Lower leg skin (tissue), 4 donors: ENCODE data around the gene CFAP74. TPM values are rescaled to one million over a fixed set of nuclear protein-coding genes. Genes with fewer than 3 reads are reported as not detected.

Source experiments
- DNase-seq, 2 donors: peaks; one replicate each; pipeline ENCODE4 v3.0.0-alpha.2; 2019; ENCODE audit warnings: low spot score in 2 of 2
- H3K4me3 ChIP-seq: fragments of 200-600 bp; sonication (generic); 2 replicates; pipeline ENCODE4 v1.5.1; 2017; ENCODE audit warnings: mild to moderate bottlenecking, low read depth; ENCODE audit not compliant: poor library complexity, severe bottlenecking
- CTCF ChIP-seq, 3 donors: fragments of 450-650 bp; IDR thresholded peaks; one replicate each; pipeline ENCODE4 v1.5.1; 2016; ENCODE audit warnings: antibody characterized with exemption in 3 of 3, mild to moderate bottlenecking in 3 of 3, moderate library complexity in 2 of 3
- POLR2A ChIP-seq, 2 donors: fragments of 450-650 bp; IDR thresholded peaks; one replicate each; pipeline ENCODE4 v1.6.1; 2016 to 2017; ENCODE audit warnings: antibody characterized with exemption in 2 of 2, mild to moderate bottlenecking in 1 of 2, moderate library complexity in 1 of 2
- WGBS, 2 donors: methylation state at CpG; one replicate each; pipeline ENCODE4 v1.1.5; 2018; 5-methylcytosine and 5-hydroxymethylcytosine counted together
- intact Hi-C: fragments of 100-400 bp; cut with DNase I; formaldehyde crosslinking; loops from one replicate; pipeline ENCODE4 v1.15.0; 2023; ENCODE audit warnings: low total_unique reads
- total RNA-seq, 4 donors: library from RNA; depleted of rRNA; stranded (reverse); fragments of >200 nt; gene quantifications; one replicate each; pipeline ENCODE4 v1.1.0, GENCODE V29; 2016

Gene CFAP74
- total RNA-seq, 4 donors from 2014 or later: 0.10 TPM; not detected in 3

- no peak overlapping the region for H3K4me3 ChIP-seq
- TF ChIP-seq POLR2A (IDR thresholded peaks at IDR 0.05) (no peak), CTCF (IDR thresholded peaks at IDR 0.05) (no peak)
- WGBS, 2 donors: 91 to 100% methylated on average over 2 to 6 of the region's 6 CpGs
- DNase-seq: no peak
- intact Hi-C loops: no loop called here
Observed at GRCh38 chr1:1920057-1920607, 83.5 kb downstream of the CFAP74 start.

- intact Hi-C loops: no loop called here
- 9 to 14% methylated on average over 19 to 56 of the region's 62 CpGs for WGBS, 2 donors
Observed at GRCh38 chr1:1919304-1920056, 84.1 kb downstream of the CFAP74 start.

GRCh38 chr1:1918901-1919303 lies 84.7 kb downstream of the CFAP74 start, which contains the start of gene TMEM52:
Gene TMEM52, minus strand, starts transcription at chr1:1919279. Its CDS starts 14 bp downstream, at chr1:1919265.
- H3K4me3 ChIP-seq: no peak within 1 kb of the TSS
- DNase-seq: no peak
- intact Hi-C loops: no loop called here
- WGBS, 2 donors: 0% methylated on average over 14 of the region's 44 CpGs; no CpG with 5 or more reads in 1 of the 2 donors
- TF ChIP-seq CTCF (IDR thresholded peaks at IDR 0.05) (no peak), POLR2A (IDR thresholded peaks at IDR 0.05) (no peak)

More at GRCh38 chr1:1919304-1920056, 84.1 kb downstream of the CFAP74 start:
- H3K4me3 ChIP-seq: no peak overlapping the region
- TF ChIP-seq CTCF (IDR thresholded peaks at IDR 0.05) (no peak), POLR2A (IDR thresholded peaks at IDR 0.05) (no peak)
- peak; percentile 98 to 100 for DNase-seq

- no peak overlapping the region for H3K4me3 ChIP-seq
- WGBS, 2 donors: 74 to 75% methylated on average over 24 to 33 of the region's 46 CpGs
- no peak for DNase-seq
- TF ChIP-seq CTCF (IDR thresholded peaks at IDR 0.05) (no peak), POLR2A (IDR thresholded peaks at IDR 0.05) (no peak)
- intact Hi-C loops: no loop called here
Observed at GRCh38 chr1:1917995-1918900, 85.3 kb downstream of the CFAP74 start.

- no peak for DNase-seq
- 88% methylated on average over 14 of the region's 14 CpGs for WGBS, 2 donors
Observed at GRCh38 chr1:1917304-1917976, 86.1 kb downstream of the CFAP74 start.

More at GRCh38 chr1:1917304-1917976, 86.1 kb downstream of the CFAP74 start:
- TF ChIP-seq CTCF (IDR thresholded peaks at IDR 0.05): no peak
- TF ChIP-seq POLR2A (IDR thresholded peaks at IDR 0.05): no peak
- intact Hi-C loops: no loop called here
- H3K4me3 ChIP-seq: no peak overlapping the region
